Esophagus squamous epithelium (tissue), 5 donors: ENCODE results near the gene C3. TPM values are rescaled to one million over a fixed set of nuclear protein-coding genes. Genes with fewer than 3 reads are reported as not detected.
"Not testable (repeated sequence)": the region's sequence is repeated elsewhere in the genome, so short reads cannot be mapped to it uniquely, and the experiment has no call there.

Source experiments
- DNase-seq: peaks from one replicate; lab custom pipeline; 2025; lab: John Stamatoyannopoulos, UW
- H3K27ac ChIP-seq, 4 donors: fragments of 200-600 bp; sonication (generic); one replicate each; pipeline ENCODE4 v1.5.1; 2016 to 2019; ENCODE audit warnings: mild to moderate bottlenecking in 1 of 4
- H3K27me3 ChIP-seq, 4 donors: fragments of 200-600 bp; sonication (generic); 1 replicate in 3 of 4; 2 replicates in 1 of 4; pipeline versions ENCODE4 v1.5.1 to v1.6.0; 2017 to 2021; ENCODE audit warnings: antibody characterized with exemption in 1 of 4
- H3K36me3 ChIP-seq, 3 donors: fragments of 200-600 bp; sonication (generic); one replicate each; pipeline ENCODE4 v1.5.1; 2016 to 2019
- H3K4me1 ChIP-seq, 3 donors: fragments of 200-600 bp; sonication (generic); one replicate each; pipeline ENCODE4 v1.5.1; 2017 to 2019
- H3K4me3 ChIP-seq, 4 donors: fragments of 200-600 bp; sonication (generic); 1 replicate in 3 of 4; 2 replicates in 1 of 4; pipeline ENCODE4 v1.5.1; 2016 to 2019; ENCODE audit warnings: mild to moderate bottlenecking in 2 of 4, moderate library complexity in 1 of 4
- H3K9me3 ChIP-seq, 3 donors: fragments of 200-600 bp; sonication (generic); one replicate each; pipeline ENCODE4 v1.5.1; 2016 to 2019
- CTCF ChIP-seq, 6 experiments: fragments of 450-650 bp in 4 of 6; fragments of 200-600 bp in 2 of 6; sonication (generic) in 2 of 6; IDR thresholded peaks; one replicate each; pipeline ENCODE4 v1.5.1; 2016 to 2019; ENCODE audit warnings: antibody characterized with exemption in 6 of 6, mild to moderate bottlenecking in 4 of 6, moderate library complexity in 4 of 6
- POLR2A ChIP-seq, 4 donors: fragments of 450-650 bp; IDR thresholded peaks; one replicate each; pipeline ENCODE4 v1.6.1; 2017; ENCODE audit warnings: antibody characterized with exemption in 4 of 4, mild to moderate bottlenecking in 4 of 4, moderate library complexity in 3 of 4
- WGBS, 2 donors: methylation state at CpG; one replicate each; pipeline ENCODE4 v1.1.5; 2018; 5-methylcytosine and 5-hydroxymethylcytosine counted together
- intact Hi-C: fragments of 100-400 bp; cut with DNase I; formaldehyde crosslinking; loops from one replicate; pipeline ENCODE4 v1.15.0; 2022
- total RNA-seq, 4 donors: library from RNA; depleted of rRNA; stranded (reverse); fragments of >200 nt; gene quantifications; one replicate each; pipeline ENCODE4 v1.1.0, GENCODE V29; 2016
- donor health status: DM: yes; HTN: yes; CAD: no.

C3 gene
- total RNA-seq, 4 donors from 2014 or later, result 12.0 to 501 (median 189) TPM

- DNase-seq, result no peak
- intact Hi-C loops, result no loop called here
- H3K9me3 ChIP-seq, result no peaks in the 10 kb centered on the region
- no peaks in the 10 kb centered on the region for H3K36me3 ChIP-seq
- no peak for TF ChIP-seq POLR2A (IDR thresholded peaks at IDR 0.05)
- no peak for TF ChIP-seq CTCF (IDR thresholded peaks at IDR 0.05)
- no peak overlapping the region for H3K27ac ChIP-seq
- H3K27me3 ChIP-seq, result peaks cover 0 to 19% (median 0%) of the 10 kb centered on the region in 4 donors
- WGBS, 2 donors, result 22 to 31% methylated on average over 2 of the region's 2 CpGs
- no peak overlapping the region for H3K4me3 ChIP-seq
- no peaks in the 10 kb centered on the region for H3K4me1 ChIP-seq
Observed at GRCh38 chr19:6649185-6649584, 71.3 kb downstream of the C3 start.

- intact Hi-C loops, result no loop called here
- Histone ChIP-seq H3K4me1 (no peaks in the 10 kb centered on the region), H3K4me3 (no peak overlapping the region), H3K9me3 (no peaks in the 10 kb centered on the region), H3K36me3 (no peaks in the 10 kb centered on the region), H3K27ac (no peak overlapping the region), H3K27me3 (peaks cover 0 to 15% (median 0%) of the 10 kb centered on the region in 4 donors)
- DNase-seq, result no peak
- TF ChIP-seq CTCF (IDR thresholded peaks at IDR 0.05) (no peak), POLR2A (IDR thresholded peaks at IDR 0.05) (no peak)
- 72 to 76% methylated on average over 9 of the region's 9 CpGs for WGBS, 2 donors
Observed at GRCh38 chr19:6648141-6648715, 72.2 kb downstream of the C3 start.

GRCh38 chr19:6644796-6645195, 75.7 kb downstream of the C3 start:
- no peaks in the 10 kb centered on the region for H3K9me3 ChIP-seq
- no peaks in the 10 kb centered on the region for H3K36me3 ChIP-seq
- no peak for TF ChIP-seq POLR2A (IDR thresholded peaks at IDR 0.05)
- no peak for TF ChIP-seq CTCF (IDR thresholded peaks at IDR 0.05)
- H3K27ac ChIP-seq, result no peak overlapping the region
- no peak for DNase-seq
- no peak overlapping the region for H3K4me3 ChIP-seq
- intact Hi-C loops, result no loop called here
- no peaks in the 10 kb centered on the region for H3K4me1 ChIP-seq
- 73 to 93% methylated on average over 5 of the region's 5 CpGs for WGBS, 2 donors
- H3K27me3 ChIP-seq, result peaks cover 0 to 19% (median 0%) of the 10 kb centered on the region in 4 donors

- intact Hi-C loops, H3K4me3 ChIP-seq, H3K27ac ChIP-seq, H3K4me1 ChIP-seq, DNase-seq, H3K9me3 ChIP-seq, H3K36me3 ChIP-seq: not testable (repeated sequence)
- WGBS, 2 donors, result 81 to 84% methylated on average over 5 to 9 of the region's 9 CpGs
- peaks cover 0 to 13% (median 0%) of the 10 kb centered on the region in 4 donors for H3K27me3 ChIP-seq
Observed at GRCh38 chr19:6640333-6640732, 80.1 kb downstream of the C3 start.

- TF ChIP-seq POLR2A (IDR thresholded peaks at IDR 0.05), result no peak
- TF ChIP-seq CTCF (IDR thresholded peaks at IDR 0.05), result no peak
- Histone ChIP-seq H3K27me3 (peaks cover 0 to 8% (median 0%) of the 10 kb centered on the region in 4 donors), H3K27ac (no peak overlapping the region), H3K36me3 (no peaks in the 10 kb centered on the region), H3K9me3 (no peaks in the 10 kb centered on the region), H3K4me1 (no peaks in the 10 kb centered on the region), H3K4me3 (no peak overlapping the region)
- no peak for DNase-seq
- intact Hi-C loops, result no loop called here
- WGBS, 2 donors, result 68 to 79% methylated on average over 3 to 4 of the region's 4 CpGs
Observed at GRCh38 chr19:6639439-6639838, 81.0 kb downstream of the C3 start.

- H3K36me3 ChIP-seq, H3K27ac ChIP-seq, H3K27me3 ChIP-seq, H3K9me3 ChIP-seq, DNase-seq, H3K4me1 ChIP-seq, H3K4me3 ChIP-seq: not testable (repeated sequence)
- 58 to 80% methylated on average over 4 of the region's 4 CpGs for WGBS, 2 donors
- intact Hi-C loops, result loop anchor here (5.0 kb wide), 2 partner anchors 116 to 229 kb away; no protein-coding TSS in a partner anchor
Observed at GRCh38 chr19:6633456-6633813, 87.0 kb downstream of the C3 start.
